ENCODE measurements around the gene HBA2. TPM values are rescaled to one million over a fixed set of nuclear protein-coding genes. Genes with fewer than 3 reads are reported as not detected.

The HBA2 gene
- total RNA-seq, 1 experiment from 2014 or later: not detected

GRCh38 chr16:179211-180092, 6.8 kb downstream of the HBA2 start:
- H3K4me2 ChIP-seq (ENCODE audit: insufficient read depth, insufficient read length, low read length): no peak overlapping the region
- H3K56ac ChIP-seq (ENCODE audit: insufficient read length, low read depth, low read length): no peak overlapping the region
- H2BK5ac ChIP-seq (ENCODE audit: insufficient read length, low read length): no peak overlapping the region
- no peak overlapping the region for H2BK15ac ChIP-seq (ENCODE audit: low read depth, low read length)
- H2BK120ac ChIP-seq (ENCODE audit: low read depth, low read length, poor library complexity, severe bottlenecking): no peak overlapping the region
- H3K18ac ChIP-seq (ENCODE audit: insufficient read length, low read depth, low read length): no peak overlapping the region
- H3K27me3 ChIP-seq (ENCODE audit: insufficient read depth, low read length): peaks cover 41% of the 10 kb centered on the region
- H3K36me3 Mint-ChIP-seq (ENCODE audit: insufficient read depth in 1 of 3, low read depth in 3 of 3): peaks cover 0 to 7% (median 0%) of the 10 kb centered on the region in 3 experiments; a peak in 3 of 7 replicates
- H3K4me1 ChIP-seq (ENCODE audit: insufficient read depth, low read length): no peaks in the 10 kb centered on the region; the same call in 1 of the 2 replicates
- H3K9me3 ChIP-seq (ENCODE audit: control insufficient read depth, low read depth, low read length): no peaks in the 10 kb centered on the region
- no peak for DNase-seq
- H3K23me2 ChIP-seq (ENCODE audit: insufficient read length, low read depth, low read length, poor library complexity, severe bottlenecking): peaks cover 5% of the 10 kb centered on the region
- H4K91ac ChIP-seq (ENCODE audit: insufficient read length, low read depth, low read length): no peak overlapping the region
- H3K27me3 Mint-ChIP-seq (ENCODE audit: low read depth): peaks cover 51% of the 10 kb centered on the region
- no peak overlapping the region for H3K23ac ChIP-seq (ENCODE audit: insufficient read length, low read depth, low read length)
- no peak for TF ChIP-seq CTCF (conservative IDR thresholded peaks at IDR 0.05)
- no peak overlapping the region for H3K27ac Mint-ChIP-seq
- no peak overlapping the region for H3T11ph ChIP-seq (ENCODE audit: low read length)
- no peak overlapping the region for H3K4ac ChIP-seq (ENCODE audit: low read depth, low read length)
- H3K4me1 Mint-ChIP-seq: peaks cover 9% of the 10 kb centered on the region in 2 experiments
- no CpG with 5 or more reads among the region's 17 CpGs for WGBS (ENCODE audit: extremely low coverage, insufficient read length, low lambda C conversion rate)
- H3K4me3 Mint-ChIP-seq: peak overlapping the region; percentile 34 to 72; a peak in 4 of 5 replicates
- H3K9ac ChIP-seq (ENCODE audit: extremely low read depth, insufficient read length, low read length): no peak overlapping the region
- H3K27ac ChIP-seq (ENCODE audit: insufficient read length, low read depth, low read length): no peak overlapping the region
- H2AK5ac ChIP-seq (ENCODE audit: insufficient read length, low read length): no peak overlapping the region
- peaks cover 2 to 6% of the 10 kb centered on the region in 2 experiments; a peak in 2 of 5 replicates for H3K9me3 Mint-ChIP-seq
- H2BK20ac ChIP-seq (ENCODE audit: low read depth, low read length, poor library complexity, severe bottlenecking): no peak overlapping the region
- H3K14ac ChIP-seq (ENCODE audit: insufficient read depth, low read length): no peak overlapping the region
- H3K79me1 ChIP-seq (ENCODE audit: insufficient read depth, low read depth, low read length, poor library complexity, severe bottlenecking): no peaks in the 10 kb centered on the region
- no peak overlapping the region for H2AFZ ChIP-seq (ENCODE audit: low read length)
- no peak overlapping the region for H4K5ac ChIP-seq (ENCODE audit: insufficient read length, low read depth, low read length)
- H2BK12ac ChIP-seq (ENCODE audit: insufficient read length, low read depth, low read length): no peak overlapping the region
- H3K79me2 ChIP-seq (ENCODE audit: insufficient read depth, low read length): no peaks in the 10 kb centered on the region
- no peaks in the 10 kb centered on the region for H4K20me1 ChIP-seq (ENCODE audit: control insufficient read depth, insufficient read depth, insufficient read length)
- H4K8ac ChIP-seq (replicated peaks; ENCODE audit: insufficient read length, low read depth, low read length): no peak overlapping the region
